IPS-18a (cell line): Measurements from ENCODE around the gene FUS.
A peak's percentile ranks its signal among the peaks of the same experiment; 100 is the strongest.
"Not testable (repeated sequence)": the region's sequence is repeated elsewhere in the genome, so short reads cannot be mapped to it uniquely, and the experiment has no call there.

Experiments
- H3K27ac ChIP-seq: one replicate; pipeline ENCODE4 v1.5.1; 2013; ENCODE audit warnings: low read length
- H3K27me3 ChIP-seq: one replicate; pipeline ENCODE4 v1.6.1; 2013; ENCODE audit warnings: mild to moderate bottlenecking, low read length; ENCODE audit not compliant: control insufficient read depth, insufficient read depth
- H3K36me3 ChIP-seq: one replicate; pipeline ENCODE4 v1.6.1; 2013; ENCODE audit warnings: low read depth, low read length; ENCODE audit not compliant: control insufficient read depth
- H3K4me1 ChIP-seq: one replicate; pipeline ENCODE4 v1.6.1; 2013; ENCODE audit warnings: low read depth, low read length; ENCODE audit not compliant: control insufficient read depth
- H3K4me3 ChIP-seq: one replicate; pipeline ENCODE4 v1.5.1; 2013; ENCODE audit warnings: low read length
- H3K9ac ChIP-seq: one replicate; pipeline ENCODE4 v1.6.1; 2013; ENCODE audit warnings: mild to moderate bottlenecking, low read length, moderate library complexity
- H3K9me3 ChIP-seq: one replicate; pipeline ENCODE4 v1.6.1; 2013; ENCODE audit warnings: low read depth, low read length; ENCODE audit not compliant: control insufficient read depth

The FUS gene

DNA sequence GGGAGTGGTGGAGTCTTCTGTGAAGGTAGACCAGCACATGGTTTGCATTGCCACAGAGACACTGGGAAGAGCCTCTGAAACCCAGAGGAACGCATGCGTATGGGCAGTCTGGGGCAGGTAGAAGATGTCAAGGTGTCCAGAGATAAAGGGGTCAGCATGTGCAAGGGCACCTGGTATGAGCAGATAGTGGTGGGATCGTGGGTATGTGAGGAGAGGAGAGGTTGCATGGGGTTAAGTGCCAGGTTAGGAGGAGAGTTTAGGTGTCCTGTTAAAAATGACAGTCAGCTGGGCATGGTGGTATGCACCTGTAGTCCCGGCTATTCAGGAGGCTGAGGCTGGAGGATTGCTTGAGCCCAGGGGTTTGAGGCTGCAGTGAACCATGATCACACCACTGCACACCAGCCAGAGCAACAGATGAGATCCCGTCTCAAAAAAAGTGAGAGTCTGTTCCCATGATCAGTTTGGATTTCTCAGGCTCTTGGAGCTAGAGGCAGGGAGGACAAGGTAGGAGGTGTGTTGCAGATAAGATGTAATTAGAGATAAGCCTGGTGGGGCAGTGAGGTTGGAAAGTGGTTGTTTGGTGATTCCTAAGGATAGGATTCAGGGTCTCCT lies 19.6 kb downstream of the FUS start:
- Histone ChIP-seq H3K27me3 (peaks cover 17% of the 10 kb centered on the region), H3K4me3 (no peak overlapping the region), H3K27ac (no peak overlapping the region), H3K9ac (no peak overlapping the region), H3K4me1 (peaks cover 4% of the 10 kb centered on the region), H3K36me3 (peaks cover 25% of the 10 kb centered on the region), H3K9me3 (no peaks in the 10 kb centered on the region)

DNA sequence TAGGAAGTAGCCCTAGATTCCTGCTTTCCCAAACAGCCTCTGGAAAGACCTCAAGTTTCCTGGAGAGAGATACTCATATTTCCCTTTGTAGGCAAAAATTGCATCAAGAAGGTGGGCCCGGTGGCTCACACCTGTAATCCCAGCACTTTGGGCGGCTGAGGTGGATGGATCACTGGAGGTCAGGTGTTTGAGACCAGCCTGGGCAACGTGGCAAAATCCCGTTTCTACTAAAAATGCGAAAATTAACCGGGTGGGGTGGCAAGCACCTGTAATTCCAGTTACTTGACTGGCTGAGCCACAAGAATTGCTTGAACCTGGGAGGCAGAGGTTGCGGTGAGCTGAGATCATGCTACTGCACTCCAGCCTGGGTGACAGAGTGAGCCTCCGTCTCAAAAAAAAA lies 20.2 kb downstream of the FUS start:
- H3K36me3 ChIP-seq, result peaks cover 19% of the 10 kb centered on the region
- peaks cover 17% of the 10 kb centered on the region for H3K27me3 ChIP-seq
- H3K27ac ChIP-seq, H3K4me1 ChIP-seq, H3K9me3 ChIP-seq, H3K4me3 ChIP-seq, H3K9ac ChIP-seq: not testable (repeated sequence)

DNA sequence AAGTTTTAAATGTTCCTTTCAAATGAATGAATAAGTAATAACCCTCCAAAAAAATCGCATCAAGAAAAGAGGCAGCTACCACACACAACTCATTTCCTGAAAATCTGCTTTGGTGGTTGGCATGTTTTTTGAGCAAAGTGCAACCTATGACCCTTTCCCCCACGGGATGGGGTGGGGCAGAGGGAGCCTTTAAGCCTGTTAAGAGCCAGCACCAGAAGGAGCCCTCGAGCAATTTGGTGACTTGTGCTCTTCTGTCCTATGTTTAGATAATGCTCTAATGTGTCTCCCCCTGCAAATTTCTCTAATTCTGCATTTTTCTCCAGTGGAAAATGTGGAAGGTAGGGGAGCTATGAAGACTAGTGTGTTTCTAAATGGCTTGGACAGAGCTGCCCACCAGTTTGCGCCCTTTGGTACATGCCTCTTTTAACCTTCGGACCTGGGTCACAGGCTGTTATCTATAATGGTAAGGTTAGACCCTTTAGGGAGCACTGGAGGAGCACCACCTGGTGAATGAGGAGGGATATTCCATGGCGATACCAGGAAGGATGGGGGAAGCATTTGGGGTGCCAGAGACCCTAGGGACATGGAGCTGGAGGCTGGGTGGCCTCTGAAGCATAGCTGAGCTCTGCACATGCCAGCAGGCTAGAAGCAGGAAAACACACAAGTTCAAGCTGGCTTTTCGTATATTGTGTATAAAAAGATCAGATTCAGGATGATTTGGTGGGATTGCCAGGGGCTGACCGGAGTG lies 21.1 kb downstream of the FUS start:
- Histone ChIP-seq H3K4me3 (peak overlapping the region; percentile 65), H3K4me1 (peaks cover 4% of the 10 kb centered on the region), H3K27ac (no peak overlapping the region), H3K9me3 (no peaks in the 10 kb centered on the region), H3K9ac (peak overlapping the region; percentile 55), H3K27me3 (peaks cover 17% of the 10 kb centered on the region), H3K36me3 (peaks cover 10% of the 10 kb centered on the region)

DNA sequence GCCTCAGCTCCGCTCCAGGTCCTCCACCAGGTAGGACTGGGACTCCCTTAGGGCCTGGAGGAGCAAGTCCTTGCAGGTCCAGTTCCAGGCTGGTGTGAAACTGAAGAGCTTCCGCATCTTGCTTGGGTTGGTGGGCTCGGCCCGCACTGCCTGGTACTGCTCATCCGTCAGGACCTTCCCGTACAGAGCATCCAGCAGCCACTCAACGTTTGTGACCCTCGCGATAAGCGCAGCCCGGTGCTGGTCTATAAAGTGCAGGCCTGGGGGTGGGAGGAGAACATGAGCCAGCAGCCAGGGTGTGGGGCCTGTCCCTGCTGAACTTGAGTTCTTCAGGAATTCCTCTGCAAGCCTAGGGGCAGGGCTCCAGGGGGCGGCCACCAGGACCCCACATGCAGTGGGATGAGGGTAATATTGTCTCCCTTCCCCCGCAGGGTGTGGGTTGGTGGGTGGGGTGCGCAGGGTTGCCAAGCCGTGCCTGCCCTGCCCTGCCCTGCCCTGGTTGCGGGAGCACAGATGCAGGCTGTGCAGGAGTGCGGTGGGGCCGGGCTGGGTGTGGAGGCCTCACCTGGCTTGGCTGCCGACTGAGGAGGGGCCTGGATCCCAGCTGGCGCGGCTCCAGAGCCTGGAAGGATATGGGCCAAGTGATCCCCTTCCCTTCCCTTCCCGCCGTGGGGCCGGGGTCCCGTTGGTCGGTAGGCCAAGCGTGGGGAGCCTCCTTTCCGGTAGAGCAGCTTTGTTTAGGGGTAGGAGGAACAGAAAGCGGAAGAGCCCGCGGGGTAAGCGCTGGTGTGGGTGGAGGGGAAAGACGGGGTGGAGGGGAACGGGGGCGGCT lies 21.9 kb downstream of the FUS start:
- H3K27ac ChIP-seq, result no peak overlapping the region
- no peaks in the 10 kb centered on the region for H3K9me3 ChIP-seq
- H3K27me3 ChIP-seq, result peaks cover 17% of the 10 kb centered on the region
- peaks cover 4% of the 10 kb centered on the region for H3K36me3 ChIP-seq
- H3K4me3 ChIP-seq, result peak overlapping the region; percentile 65
- H3K9ac ChIP-seq, result peak overlapping the region; percentile 55
- H3K4me1 ChIP-seq, result peaks cover 4% of the 10 kb centered on the region

DNA sequence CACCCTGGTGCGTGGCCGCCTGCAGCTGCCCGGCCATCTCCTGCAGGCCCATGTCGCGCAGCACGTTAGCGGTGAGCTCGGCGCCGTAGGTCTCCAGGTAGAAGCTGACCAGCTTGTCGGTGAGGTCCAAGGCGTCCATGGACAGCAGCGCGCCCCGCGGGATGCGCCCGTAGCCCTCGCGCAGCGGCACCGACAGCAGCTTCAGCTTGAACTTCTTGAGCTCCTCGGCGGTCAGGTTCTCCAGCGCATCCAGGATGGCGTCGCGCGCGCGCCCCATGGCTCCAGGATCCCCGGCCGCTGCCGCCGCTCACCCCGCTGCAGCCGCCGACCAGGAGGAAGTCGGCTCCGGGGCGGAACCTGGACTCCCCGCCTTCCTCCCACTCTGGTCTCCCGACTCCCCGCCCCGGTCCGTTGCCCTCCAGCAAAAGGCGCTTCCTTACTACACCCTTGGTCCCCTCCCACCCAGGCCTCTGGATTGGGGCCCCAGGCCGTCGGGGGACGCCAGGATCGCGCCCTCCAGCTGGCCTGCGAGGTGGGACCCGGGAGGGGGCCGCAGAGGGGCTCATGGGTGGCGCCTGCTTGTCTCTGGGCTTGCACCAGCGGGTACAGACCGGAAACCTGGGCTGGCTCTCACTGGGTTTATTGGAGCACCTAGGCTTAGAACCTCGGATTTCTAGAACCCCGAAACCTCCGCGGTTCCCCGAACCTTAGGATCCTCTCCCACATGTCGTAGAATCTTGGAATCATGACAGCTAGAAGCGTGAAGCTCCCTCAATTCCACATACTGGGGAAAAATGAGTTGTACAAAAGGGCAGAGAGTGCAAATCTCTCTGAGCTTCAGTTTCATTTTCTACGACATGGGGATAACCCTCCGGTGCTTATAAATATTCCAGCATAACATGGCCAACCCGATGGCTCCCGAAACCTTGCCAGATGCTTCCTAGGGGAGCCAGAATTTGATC lies 22.8 kb downstream of the FUS start, which contains the start of gene PYCARD:
PYCARD (minus strand) TSS at position 347 of the 962 bp plus-strand sequence; CDS start at position 277, 70 bp downstream.
- Histone ChIP-seq H3K4me1 (peaks cover 4% of the 10 kb centered on the region), H3K4me3 (peak within 1 kb of the TSS; percentile 65), H3K27ac (no peak within 1 kb of the TSS), H3K9ac (peak within 1 kb of the TSS; percentile 55), H3K36me3 (peaks cover 4% of the 10 kb centered on the region), H3K27me3 (peaks cover 17% of the 10 kb centered on the region), H3K9me3 (no peaks in the 10 kb centered on the region)

DNA sequence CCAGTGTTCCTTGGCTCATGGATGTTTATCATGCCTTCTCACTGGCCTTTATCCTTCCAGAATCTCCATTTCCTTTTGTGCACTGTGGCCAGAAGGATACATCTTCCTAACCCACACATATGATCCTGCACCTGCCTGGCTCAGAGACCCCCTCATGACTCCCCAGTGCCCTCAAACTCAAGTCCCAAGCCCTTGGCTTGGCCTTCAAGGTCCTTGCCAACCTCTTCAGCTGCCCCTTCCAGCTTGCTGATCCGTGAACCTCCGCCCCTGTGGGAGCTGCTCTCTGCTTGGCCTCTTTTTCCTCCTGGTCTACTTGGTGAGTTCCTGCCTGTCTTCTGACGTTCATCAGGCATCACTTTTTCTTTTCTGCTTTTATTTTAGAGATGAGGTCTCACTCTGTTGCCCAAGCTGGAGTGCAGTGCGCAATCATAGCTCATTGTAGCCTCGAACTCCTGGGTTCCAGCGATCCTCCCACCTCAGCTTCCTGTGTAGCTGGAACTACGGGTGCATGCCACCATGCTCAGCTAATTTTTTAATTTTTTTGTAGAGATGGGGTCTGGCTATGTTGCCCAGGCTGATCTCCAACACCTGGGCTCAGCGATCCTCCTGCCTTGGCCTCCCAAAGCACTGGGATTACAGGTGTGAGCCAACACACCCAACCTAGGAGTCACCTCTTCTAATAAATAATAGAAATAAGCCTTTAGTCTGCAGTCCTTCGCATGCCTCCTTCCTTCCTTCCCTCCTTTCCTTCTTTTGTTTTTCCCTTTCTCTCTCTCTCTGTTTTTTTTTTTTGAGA lies 25.1 kb downstream of the FUS start:
- Histone ChIP-seq H3K27ac (no peak overlapping the region), H3K9me3 (no peaks in the 10 kb centered on the region), H3K4me3 (no peak overlapping the region), H3K4me1 (peaks cover 4% of the 10 kb centered on the region), H3K9ac (no peak overlapping the region), H3K36me3 (no peaks in the 10 kb centered on the region), H3K27me3 (peaks cover 17% of the 10 kb centered on the region)

DNA sequence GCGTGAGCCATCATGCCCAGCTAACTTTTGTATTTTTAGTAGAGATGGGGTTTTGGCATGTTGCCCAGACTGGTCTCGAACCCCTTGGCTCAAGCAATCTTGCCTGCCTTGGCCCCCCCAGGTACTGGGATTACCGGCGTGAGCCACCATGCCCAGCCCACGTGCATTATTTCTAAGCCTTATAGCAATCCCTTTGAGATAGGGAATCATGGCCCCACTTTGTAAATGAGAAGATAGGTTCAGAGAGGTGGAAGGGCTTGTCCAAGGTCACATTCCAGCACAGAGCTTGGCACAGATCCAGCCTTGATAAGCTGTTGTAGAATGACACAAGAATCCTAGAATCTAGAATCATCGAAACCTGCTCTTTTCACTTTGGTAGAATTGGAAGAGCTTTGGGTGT lies 26.8 kb downstream of the FUS start:
- Histone ChIP-seq H3K36me3 (no peaks in the 10 kb centered on the region), H3K27ac (no peak overlapping the region), H3K9me3 (no peaks in the 10 kb centered on the region), H3K27me3 (peaks cover 13% of the 10 kb centered on the region), H3K4me3 (no peak overlapping the region), H3K9ac (no peak overlapping the region), H3K4me1 (no peaks in the 10 kb centered on the region)

DNA sequence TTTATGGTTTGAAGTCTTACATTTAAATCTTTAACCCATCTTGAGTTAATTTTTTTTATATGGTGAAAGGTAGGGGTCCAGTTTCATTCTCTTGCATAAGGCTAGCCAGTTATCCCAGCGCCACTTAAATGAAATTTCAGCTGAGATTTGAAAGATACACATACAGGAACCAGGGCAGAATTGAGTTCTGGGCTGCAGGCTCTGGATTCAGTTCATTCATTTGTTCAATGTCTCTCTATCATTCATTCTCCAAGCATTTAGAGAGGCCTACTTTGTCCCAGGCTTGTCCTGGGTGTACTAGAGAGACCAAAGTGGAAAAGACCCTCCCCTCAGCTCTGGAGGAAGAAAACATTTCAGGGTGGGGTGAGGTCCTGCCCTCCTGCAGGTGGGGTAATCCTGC lies 33.4 kb downstream of the FUS start:
- Histone ChIP-seq H3K27ac (no peak overlapping the region), H3K27me3 (peaks cover 41% of the 10 kb centered on the region), H3K4me1 (peaks cover 20% of the 10 kb centered on the region), H3K36me3 (no peaks in the 10 kb centered on the region), H3K9me3 (no peaks in the 10 kb centered on the region), H3K9ac (no peak overlapping the region), H3K4me3 (no peak overlapping the region)

DNA sequence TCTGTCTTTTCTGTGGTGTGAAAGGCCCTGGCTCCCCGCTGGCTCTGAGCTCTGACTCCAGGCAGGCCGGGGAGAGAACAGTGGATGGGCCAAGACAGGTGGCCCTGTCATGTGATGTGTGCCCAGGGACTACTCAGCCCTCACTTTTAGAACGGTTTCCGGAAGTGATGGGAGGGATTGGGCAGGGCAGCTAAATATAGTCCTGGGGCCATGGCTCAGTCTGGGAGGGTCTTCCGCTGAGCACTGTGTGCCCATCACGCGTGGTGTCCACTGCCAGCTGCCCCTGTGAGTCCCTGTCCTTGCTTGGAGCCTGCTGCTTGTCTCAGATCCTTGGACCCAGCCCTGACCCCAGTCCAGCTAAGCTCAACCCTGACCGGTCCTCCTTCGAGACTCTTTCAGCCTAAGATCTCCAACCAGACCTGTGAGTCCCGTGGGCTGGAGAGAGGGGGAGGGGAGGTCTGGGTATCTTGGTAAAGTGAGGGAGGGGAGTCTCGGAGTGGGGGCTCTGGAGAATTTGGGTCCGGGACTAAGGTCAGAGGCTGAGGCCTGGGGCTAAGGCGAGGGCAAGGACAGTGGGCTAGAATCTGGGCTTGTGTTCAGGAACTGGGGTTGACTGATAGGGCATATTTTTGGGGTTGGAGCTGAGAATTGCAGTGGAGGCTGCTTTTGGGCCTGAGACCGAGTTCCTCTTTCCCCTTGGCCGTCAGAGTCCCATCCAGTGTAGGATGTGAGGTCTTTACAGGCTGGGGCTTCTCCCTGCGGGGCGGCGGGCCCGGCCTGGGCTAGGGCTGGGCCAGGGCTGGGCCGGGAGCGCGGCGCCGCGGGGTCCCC lies 34.2 kb downstream of the FUS start, which contains the start of gene TRIM72:
TRIM72 (plus strand) TSS at position 243 of the 831 bp plus-strand sequence. CDS start 620 bp downstream, outside the sequence.
- Histone ChIP-seq H3K36me3 (no peaks in the 10 kb centered on the region), H3K9me3 (no peaks in the 10 kb centered on the region), H3K27ac (no peak within 1 kb of the TSS), H3K9ac (peak within 1 kb of the TSS; percentile 35), H3K27me3 (peaks cover 41% of the 10 kb centered on the region), H3K4me3 (peak within 1 kb of the TSS; percentile 73), H3K4me1 (peaks cover 20% of the 10 kb centered on the region)
